Stimulated activated CD8-positive, alpha-beta memory T cell treated with anti-CD3 and anti-CD28 coated beads, Interleukin-7, amount 100 ng/mL, for 1 hour (primary cell): Measurements from ENCODE around the gene NAXD.
"Not testable (repeated sequence)": the region's sequence is repeated elsewhere in the genome, so short reads cannot be mapped to it uniquely, and the experiment has no call there.

Source experiments
- DNase-seq, 2 donors: peaks; one replicate each; pipeline ENCODE4 v3.0.0-alpha.2; 2020; ENCODE audit warnings: low read depth in 2 of 2

Gene NAXD

DNA sequence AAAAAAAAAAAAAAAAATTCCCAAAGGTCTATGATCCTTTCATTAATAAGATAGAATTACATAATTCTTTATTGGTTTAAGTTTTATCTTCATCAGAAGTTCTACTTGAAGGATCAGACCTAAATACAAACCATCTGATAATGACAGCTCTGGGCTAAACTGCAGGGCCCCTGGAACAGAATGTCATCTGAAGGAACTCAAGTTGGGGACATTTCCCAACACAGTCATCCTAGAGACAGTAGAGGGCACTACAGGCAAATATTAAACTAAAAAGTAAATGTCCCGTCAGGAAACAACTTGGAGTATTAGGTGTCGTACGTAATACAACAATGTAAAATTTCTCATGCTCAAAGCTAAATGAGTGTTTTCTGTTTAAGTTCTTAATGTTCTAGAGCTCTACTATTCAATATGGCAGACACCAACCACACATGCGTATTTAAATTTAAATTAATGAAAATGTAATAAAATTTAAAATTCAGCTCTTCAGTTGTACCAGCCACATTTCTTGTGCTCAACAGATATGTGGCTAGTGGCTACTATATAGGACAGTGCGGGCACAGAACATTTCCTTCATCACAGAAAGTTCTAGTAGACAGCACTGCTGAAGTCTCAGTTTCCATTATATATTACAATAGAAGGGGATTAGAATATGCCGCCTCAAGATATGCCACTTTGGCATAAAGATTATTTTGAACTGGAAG lies 21.8 kb upstream of the NAXD start:
- DNase-seq, result no peak

DNA sequence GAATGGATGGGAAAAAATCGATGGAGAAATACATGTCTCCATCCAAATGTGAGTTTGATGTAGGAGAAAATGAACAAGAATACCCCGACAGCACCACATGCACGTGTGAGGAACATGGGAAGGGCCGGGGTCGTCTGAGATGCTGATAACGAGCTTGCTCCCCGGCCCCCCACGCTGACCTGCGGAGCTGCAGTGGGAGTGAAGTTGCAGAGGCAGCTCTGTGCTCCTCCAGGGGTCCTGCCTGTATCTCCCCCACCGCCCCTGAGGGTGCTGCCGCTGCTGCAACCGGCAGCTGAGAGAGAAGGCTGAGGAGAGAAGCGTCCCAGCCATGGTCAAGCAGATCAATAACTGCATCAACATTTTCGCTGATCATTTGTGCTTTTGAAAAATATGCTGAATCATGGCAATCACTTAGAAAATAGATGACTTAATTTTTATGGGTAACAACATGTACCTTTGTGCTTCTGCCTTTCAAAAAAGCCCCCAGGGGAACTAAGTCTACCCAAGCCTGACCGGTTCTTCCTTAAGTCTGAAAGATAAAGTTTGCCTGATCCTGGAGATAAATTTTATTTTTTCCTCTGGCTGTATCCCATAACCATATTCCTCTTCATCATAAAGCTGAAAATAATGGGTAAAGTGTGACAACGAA lies 18.2 kb upstream of the NAXD start:
- DNase-seq, result no peak

GRCh38 chr13:110600261-110600819 lies 15.0 kb upstream of the NAXD start:
- no peak for DNase-seq

DNA sequence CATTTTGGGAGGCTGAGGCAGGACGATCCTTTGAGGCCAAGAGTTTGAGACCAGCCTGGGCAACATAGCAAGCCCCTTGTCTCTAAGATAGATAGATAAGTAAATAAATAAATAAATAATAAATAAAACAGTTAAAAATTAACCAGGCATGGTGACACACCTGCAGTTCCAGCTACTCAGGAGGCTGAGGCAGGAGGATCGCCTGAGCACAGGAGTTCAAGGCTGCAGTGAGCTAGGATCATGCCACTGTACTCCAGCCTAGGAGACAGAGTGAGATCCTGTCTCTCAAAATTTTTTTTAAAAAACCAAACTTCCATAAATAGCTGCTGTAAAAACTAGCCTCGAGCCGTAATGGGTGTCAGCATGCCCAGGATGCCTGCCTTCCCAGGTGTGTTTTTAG lies 14.4 kb upstream of the NAXD start:
- no peak for DNase-seq

GRCh38 chr13:110605132-110605531 lies 10.2 kb upstream of the NAXD start:
- no peak for DNase-seq

GRCh38 chr13:110606281-110606680 lies 9.1 kb upstream of the NAXD start:
- not testable (repeated sequence) for DNase-seq

DNA sequence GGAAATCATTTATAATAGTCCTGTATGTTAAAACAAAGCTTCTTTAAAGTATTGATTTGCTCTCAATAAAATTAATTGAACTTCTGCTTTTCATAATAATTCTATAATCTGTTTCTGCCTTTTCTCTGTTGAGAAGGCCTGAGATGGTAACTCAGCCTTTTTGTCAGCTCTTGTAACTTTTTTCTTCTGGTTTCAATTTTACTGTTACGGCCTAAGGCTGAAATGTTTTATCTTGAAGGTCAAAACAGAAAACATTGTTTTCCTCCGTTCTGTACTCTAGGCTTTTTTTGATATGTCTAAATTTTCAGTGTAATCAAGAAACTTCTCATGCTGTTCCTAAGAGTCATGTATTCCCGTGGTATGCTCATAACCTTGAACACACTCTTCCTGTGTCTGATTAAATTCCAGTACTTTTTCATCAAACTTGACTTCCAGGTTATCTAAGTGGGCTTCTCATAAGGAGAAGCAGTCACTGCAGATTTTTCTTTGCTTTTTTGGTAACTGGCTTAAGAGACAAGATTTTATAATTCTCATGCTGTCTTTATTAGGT lies 7.6 kb upstream of the NAXD start:
- no peak for DNase-seq

GRCh38 chr13:110610955-110611595 lies 4.3 kb upstream of the NAXD start:
- no peak for DNase-seq

GRCh38 chr13:110615005-110615321 lies 382 bp upstream of the NAXD start:
- DNase-seq, result no peak

DNA sequence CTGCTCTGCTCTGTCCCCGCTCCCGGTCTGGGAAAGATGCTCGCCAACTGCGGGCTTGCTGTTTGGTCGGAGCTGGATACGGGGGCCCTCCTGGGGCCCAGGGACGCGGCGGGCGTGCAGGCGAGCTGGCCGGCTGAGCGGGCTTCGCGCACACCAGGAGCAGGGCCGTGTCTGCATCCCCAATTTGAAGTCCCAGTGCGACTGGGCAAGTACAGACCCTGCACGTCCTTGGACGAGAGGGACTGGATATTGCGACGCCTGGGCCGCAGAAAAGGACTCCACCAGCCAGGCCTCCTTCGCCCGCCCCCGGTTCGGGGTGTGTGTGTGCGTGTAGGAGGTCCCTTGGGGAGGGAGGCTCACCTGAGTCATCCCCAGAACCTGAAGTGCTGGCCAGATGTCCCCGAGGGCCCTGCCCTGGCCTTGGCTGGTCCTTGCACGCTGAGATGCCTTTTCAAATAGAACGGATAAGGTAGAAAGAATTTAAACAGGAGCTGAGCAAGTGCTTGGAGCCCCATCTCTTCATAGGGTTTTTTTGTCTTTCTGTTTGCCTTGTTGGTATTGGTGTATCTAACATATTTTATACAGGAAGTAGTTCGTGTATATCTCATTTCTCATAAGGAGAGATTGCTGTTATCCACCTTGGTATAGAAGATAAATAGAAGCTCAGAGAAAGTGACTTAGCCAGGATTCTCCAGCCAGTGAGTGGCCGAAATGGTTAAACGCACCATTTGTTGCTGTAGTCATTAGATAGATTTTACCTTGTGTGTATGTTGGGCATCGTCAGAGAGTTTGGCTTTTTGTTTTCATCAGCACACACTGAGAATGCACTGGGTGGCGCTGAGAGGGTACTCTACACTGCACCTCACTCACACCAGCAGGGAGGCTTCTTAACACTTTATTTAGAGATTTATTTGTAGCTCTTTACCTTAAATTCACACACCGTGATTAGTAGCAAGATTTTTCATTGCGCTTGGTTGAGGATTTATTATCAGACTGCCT lies 1.1 kb downstream of the NAXD start:
- DNase-seq, result no peak

DNA sequence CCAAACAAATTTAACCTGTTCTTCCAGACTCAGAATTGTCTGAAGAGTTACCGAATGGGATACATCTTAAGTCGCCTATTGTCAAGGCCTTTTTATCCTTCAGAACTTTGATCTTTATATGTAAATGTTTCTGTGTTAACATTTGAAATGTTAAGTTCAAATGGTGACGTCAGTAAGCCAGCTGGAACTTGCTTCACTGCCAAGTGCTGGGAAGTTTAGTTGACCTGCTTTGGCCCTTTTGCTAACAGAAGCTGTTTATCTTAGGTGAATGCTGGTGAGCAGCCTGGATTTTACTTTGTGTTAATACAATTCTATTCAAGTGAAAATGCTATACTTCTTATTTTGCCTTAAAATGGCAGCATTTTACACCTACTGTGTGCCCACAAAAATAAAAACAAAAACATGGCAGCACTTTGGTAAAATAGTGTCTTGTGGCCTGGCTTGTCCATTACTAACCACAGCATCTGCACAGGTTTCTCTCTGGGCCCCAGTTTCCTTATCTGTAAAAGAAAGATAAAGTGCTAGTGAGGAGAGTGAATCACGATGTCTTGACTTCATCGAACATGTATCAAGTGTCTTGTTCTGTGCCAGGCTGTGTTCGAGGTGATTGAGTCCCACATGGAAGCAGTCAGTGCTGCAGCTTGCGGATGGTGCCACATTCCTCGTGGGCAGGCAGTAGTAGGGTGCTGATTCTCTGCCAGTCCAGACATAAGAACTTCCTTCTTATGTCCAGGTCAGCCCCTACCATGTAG lies 2.2 kb downstream of the NAXD start:
- no peak for DNase-seq

- DNase-seq, result no peak
Observed at GRCh38 chr13:110618167-110618566, 2.8 kb downstream of the NAXD start.

- DNase-seq, result no peak
Observed at GRCh38 chr13:110618780-110619179, 3.4 kb downstream of the NAXD start.

GRCh38 chr13:110620596-110620995 lies 5.3 kb downstream of the NAXD start:
- no peak for DNase-seq

- DNase-seq, result no peak
Observed at GRCh38 chr13:110624766-110625756, 9.7 kb downstream of the NAXD start.

DNA sequence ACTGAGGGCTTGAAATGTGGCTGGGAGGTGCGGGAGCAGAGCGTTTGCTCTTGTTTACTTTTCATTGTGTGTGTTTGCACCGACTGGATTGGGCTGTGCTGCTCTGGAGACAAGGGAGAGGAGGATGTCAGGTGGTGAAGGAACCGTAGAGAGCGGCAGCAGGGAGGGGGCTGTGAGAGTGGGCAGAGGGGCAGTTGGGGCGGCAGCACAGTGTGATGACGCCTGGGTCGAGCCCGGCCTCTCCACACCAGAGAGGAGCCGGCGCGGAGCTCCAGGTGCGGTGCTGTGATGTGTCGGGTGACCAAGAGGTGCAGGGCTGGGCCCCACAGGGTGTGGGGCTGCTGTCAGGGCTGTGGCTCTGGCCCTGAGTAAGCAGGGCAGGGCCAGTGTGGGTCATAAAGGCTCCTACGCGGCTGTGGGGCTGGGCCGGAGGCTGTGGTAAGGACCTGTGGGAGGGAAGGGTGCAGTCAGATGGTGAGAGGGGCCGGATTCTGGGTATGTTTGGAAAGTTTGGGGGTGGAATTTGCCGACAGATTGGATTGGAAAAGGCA lies 10.5 kb downstream of the NAXD start:
- DNase-seq, result no peak

GRCh38 chr13:110626521-110626920 lies 11.2 kb downstream of the NAXD start:
- no peak for DNase-seq

DNA sequence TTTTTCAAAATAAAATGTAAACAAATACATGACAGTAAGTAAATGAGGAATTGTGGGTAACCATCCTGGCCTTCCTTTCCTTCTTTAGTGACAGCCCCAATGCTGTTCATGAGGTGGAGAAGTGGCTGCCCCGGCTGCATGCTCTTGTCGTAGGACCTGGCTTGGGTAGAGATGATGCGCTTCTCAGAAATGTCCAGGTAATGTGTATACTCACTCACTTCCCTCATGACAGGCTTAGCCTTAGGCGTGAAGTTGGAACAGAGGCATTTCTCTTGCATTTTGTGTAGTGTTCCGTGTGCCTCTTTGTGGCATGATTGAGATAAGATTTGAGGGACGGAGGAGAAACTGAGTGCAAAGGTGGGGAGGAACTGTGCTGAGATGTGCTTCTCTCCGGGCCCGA lies 12.0 kb downstream of the NAXD start:
- DNase-seq, result no peak

GRCh38 chr13:110627761-110628476 lies 12.6 kb downstream of the NAXD start:
- no peak for DNase-seq
